ENCODE data around the gene SSH2. TPM values are rescaled to one million over a fixed set of nuclear protein-coding genes. Genes with fewer than 3 reads are reported as not detected.

The SSH2 gene
- total and polyA plus RNA-seq, 2 of the 13 experiments (the other 11 are each of a cell fraction or from before 2014, with no cell fraction given), result 6.0 to 6.4 TPM

GRCh38 chr17:29933379-29933778 is 3.4 kb upstream of the SSH2 start (continued):
- no peak for TF ChIP-seq THAP9 (CRISPR knock-in tag; IDR thresholded peaks at IDR 0.05; ENCODE audit: borderline replicate concordance)
- peak; percentile 60 for TF ChIP-seq CTCF (CRISPR knock-in tag; IDR thresholded peaks at IDR 0.05)
- TF ChIP-seq NFATC3 (CRISPR knock-in tag; IDR thresholded peaks at IDR 0.05), result no peak
- TF ChIP-seq POGZ (CRISPR knock-in tag; IDR thresholded peaks at IDR 0.05), result no peak
- no peak for TF ChIP-seq PHF8 (CRISPR knock-in tag; IDR thresholded peaks at IDR 0.05)
- TF ChIP-seq ZNF577 (CRISPR knock-in tag; IDR thresholded peaks at IDR 0.05; ENCODE audit: borderline replicate concordance, low read depth), result no peak
- no peak for TF ChIP-seq ZBTB34 (CRISPR knock-in tag; IDR thresholded peaks at IDR 0.05)
- TF ChIP-seq ZNF44 (CRISPR knock-in tag; IDR thresholded peaks at IDR 0.05), result no peak
- TF ChIP-seq KDM4B (CRISPR knock-in tag; IDR thresholded peaks at IDR 0.05), result no peak
- TF ChIP-seq ZNF333 (CRISPR knock-in tag; IDR thresholded peaks at IDR 0.05; ENCODE audit: borderline replicate concordance), result no peak
- peak; percentile 47 for TF ChIP-seq STAG1 (CRISPR knock-in tag; IDR thresholded peaks at IDR 0.05)
- TF ChIP-seq ZNF652 (CRISPR knock-in tag; IDR thresholded peaks at IDR 0.05; ENCODE audit: borderline replicate concordance, low read depth), result peak; percentile 91
- TF ChIP-seq SMC3 (IDR thresholded peaks at IDR 0.05; ENCODE audit: low read length), result peak; percentile 28; the same call in 1 of the 2 replicates
- TF ChIP-seq KAT8 (CRISPR knock-in tag; IDR thresholded peaks at IDR 0.05), result no peak
- no peak for TF ChIP-seq ZBTB43 (CRISPR knock-in tag; conservative IDR thresholded peaks at IDR 0.05)
- no peak for TF ChIP-seq ZNF382 (CRISPR knock-in tag; IDR thresholded peaks at IDR 0.05; ENCODE audit: borderline replicate concordance)
- no peak for TF ChIP-seq ZNF317 (CRISPR knock-in tag; IDR thresholded peaks at IDR 0.05)
- no peak for TF ChIP-seq ZNF510 (CRISPR knock-in tag; IDR thresholded peaks at IDR 0.05; ENCODE audit: low read depth)
- 0 out of 2 replicates have a peak, but pooled peaks have one; percentile 32 for TF ChIP-seq ZNF263 (CRISPR knock-in tag; IDR thresholded peaks at IDR 0.05)
- no peak for TF ChIP-seq HCFC1 (IDR thresholded peaks at IDR 0.05; ENCODE audit: low read depth, low read length)
- TF ChIP-seq PPARG (CRISPR knock-in tag; conservative IDR thresholded peaks at IDR 0.05), result no peak

Data from HepG2 (cell line).